Activated CD4-positive, CD25-positive, alpha-beta regulatory T cell treated with anti-CD3 and anti-CD28 coated beads, Interleukin-2, amount 50 U/mL, for 16 hours (primary cell): ENCODE measurements around the gene FBRS.

ENCODE experiments used
- DNase-seq: peaks from one replicate; pipeline ENCODE4 v3.0.0-alpha.2; 2020; ENCODE audit warnings: low read depth, low spot score

The FBRS gene

DNA sequence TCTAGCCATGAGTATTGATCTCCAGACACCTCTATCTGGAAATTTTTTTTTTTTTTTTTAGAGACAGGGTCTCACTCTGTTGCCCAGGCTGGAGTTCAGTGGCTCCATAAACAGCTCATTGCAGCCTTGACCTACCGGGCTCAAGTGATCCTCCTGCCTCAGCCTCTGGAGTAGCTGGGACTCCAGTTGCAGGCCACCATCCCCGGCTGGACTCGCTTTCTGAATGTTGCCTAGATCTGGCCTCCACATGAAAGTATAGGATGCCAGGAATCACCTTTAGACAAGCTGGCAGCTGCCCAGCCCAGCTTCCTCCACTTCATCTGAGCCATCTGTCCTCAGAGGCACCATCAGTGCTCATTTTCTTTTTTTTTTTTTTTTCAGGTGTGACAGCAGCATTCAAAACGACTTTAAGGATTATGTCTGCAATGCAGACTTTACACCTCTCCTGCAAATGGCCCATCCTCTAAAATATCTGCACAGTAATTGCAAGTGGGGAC, 13.8 kb upstream of the FBRS start:
- DNase-seq, result no peak

DNA sequence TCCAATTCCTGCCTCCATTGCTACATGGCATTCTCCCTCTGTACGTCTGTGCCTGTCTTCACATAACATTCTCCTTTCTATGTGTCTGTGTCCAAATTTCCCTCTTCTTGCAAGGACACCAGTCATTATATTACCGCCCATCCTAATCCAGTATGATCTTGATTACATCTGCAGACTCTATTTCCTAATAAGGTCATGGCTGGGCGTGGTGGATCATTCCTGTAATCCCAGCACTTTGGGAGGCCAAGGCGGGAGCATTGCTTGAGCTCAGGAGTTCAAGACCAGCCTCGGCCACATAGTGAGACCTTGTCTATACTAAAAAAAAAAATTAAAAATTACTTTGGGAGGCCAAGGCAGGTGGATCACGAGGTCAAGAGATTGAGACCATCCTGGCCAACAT, 12.5 kb upstream of the FBRS start:
- no peak for DNase-seq

DNA sequence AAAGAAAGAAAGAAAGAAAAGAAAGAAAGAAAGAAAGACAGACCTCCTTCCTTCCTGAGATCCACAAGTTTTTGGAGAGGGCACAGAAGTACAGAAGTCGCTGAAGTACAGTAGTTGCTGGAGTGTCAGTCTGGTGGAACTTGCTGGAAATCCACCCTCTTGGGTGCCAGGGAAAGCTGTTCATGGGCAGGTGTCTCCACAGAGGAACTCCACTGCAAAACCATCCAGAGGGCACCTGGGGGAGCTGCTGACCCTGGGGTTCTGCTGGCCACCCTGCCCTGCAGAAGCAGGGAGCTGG, 11.0 kb upstream of the FBRS start:
- DNase-seq, result no peak

DNA sequence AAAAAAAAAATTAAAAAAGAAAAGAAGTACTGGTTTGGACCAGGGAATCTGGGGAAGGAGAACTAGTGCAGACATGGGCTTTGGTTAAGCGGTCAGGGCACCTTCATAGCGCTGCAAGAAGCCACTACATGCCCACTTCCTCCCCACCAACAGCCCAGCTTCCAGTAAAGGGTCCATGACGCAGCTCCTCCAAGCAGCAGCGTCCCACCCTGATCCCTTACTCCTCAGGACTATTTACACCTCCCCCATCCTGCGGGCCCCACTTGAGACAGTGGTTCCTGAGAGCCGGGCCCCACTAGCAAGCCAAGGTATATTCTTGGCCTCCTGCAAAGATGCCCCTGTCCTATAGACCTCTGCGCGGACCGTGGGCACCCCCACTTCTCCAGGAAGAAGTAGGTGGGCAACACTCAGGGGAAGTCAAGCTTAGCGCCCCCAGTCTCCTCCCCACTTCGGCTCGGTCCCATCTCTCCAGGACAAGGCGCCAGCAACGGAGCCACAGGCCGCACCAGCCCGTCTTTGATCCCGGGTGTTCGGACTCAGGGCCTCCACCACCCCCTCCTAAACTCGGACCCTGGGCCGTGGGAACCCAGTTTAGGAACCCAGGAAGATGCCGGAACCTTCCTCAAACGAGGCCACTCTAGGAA, 8.4 kb upstream of the FBRS start:
- no peak for DNase-seq

DNA sequence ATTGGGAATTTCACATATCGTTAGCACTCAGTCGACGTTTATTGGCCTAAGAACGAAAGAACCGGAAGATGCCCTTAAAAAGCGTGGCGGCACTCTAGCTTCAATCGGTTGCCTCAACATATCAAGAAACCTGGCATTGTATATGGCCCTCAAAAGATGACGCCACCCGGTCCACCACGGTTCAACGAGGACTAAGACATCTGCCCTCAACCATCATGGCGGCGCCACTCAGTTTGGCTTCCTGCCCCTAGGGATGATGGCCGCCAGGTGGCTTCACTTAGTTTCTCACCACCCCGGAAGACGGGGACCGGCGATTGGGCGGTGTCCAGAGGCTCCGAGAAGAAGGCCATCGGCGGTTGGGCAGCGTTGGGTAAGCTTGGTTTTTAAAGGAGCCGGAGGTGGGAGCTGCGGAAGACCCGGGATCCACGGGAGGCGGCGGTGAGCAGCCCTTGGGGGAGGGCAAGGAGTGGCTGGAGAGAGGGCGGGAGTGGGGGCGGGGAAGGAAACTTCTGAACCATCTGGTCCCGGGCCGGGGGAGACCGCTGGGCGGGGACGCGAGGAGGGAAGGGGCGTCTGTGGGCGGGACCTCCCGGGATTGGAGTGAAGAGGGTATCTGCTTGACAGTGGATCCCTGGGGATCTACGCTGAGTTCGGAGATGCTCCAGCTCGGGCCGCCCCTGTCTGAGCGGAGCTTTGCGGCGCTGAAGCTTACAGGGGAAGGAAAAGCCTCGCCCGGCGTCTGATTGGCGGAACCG, 7.7 kb upstream of the FBRS start, which contains the start of gene PRR14:
PRR14 (plus strand) TSS at position 592 of the 755 bp plus-strand sequence. CDS start 686 bp downstream, outside the sequence.
- peak; percentile 99 for DNase-seq

DNA sequence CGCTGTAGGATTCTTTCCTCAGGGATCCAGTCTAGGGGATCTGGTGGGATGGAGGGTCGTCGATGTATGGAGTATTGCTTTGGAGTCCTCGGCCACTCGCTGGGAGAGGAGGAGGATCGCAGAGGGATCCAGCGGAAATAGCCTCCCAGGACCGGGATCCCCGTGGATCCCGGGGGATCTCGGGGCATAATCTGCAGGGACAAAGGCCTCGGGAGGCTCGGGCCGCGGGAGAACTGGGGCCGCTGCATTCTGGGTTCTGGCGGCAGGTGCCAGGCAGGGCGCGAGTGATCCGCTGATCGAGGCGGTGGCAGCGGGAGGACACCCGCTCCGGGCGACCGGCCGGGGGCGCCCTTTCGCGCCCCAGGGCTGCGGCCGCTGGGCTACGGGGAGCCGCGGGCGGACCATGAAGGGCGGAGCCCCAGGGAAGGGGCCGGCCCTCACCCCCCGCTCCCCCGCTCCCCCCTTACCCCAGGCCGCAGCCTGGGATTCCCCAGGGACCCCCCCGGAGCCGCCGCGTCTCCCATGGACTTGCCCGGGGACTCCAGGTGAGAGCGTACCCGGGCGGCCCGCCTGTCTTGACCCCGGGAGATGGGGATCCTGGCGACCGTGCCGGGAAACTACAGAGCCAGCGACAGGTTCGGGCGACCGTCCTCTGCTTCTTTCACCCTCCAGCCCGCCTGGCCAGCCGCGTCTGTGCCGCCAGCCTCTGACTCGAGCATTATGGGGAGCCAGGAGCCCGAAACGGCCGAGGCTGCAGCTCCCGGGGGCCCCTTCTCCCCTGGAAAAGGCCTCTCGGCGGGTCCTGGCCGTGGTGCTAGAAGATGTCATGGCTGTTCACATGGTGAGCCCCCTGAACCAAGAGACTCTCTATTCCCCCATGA, 6.9 kb upstream of the FBRS start:
- DNase-seq, result peak; percentile 55

DNA sequence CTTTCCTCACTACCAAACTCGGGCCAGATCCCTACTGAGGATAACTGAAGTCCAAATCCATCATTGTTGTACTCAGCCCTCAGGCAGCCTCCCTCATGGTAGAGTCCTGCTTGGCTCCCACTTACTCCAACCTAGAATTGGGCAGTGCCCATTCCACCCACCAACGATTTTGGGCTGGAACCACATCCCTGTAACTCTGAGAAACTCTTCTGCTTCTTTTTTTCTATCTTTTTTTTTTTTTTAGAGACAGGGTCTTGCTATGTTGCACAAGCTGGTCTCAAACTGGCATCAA, 6.3 kb upstream of the FBRS start:
- DNase-seq, result no peak

DNA sequence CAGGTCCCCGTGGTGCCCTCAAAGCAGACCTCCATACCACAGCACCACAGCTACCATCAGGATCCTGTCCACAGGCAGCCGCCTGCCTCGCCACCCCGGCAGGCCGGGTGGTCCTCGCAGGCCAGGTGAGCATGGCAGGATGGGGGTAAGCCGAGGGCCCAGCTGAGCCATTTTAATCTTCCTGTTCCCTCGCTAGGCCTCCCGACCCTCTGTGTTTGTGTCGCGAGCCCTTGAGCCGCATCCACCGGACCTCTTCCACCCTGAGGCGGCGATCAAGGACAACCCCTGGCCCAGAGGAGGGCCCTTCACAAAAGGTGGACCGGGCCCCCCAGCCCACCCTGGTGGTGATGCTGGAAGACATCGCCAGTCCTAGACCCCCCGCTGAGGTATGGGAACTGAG, 5.5 kb upstream of the FBRS start:
- DNase-seq, result no peak

DNA sequence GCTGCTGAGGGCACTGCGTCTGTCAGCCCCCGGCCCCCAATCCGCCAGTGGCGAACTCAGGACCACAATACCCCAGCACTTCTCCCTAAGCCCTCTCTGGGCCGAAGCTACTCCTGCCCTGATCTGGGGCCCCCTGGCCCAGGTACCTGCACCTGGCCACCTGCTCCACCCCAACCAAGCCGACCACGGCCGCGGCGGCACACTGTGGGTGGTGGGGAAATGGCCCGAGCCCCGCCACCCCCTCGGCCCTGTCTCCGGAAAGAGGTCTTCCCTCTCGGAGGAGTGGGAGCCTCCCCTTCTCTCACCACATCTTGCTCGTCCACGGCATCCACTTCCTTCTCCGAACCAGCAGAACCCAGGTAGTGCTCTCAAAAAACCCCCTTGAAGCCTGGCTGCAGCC, 3.4 kb upstream of the FBRS start:
- DNase-seq, result no peak

DNA sequence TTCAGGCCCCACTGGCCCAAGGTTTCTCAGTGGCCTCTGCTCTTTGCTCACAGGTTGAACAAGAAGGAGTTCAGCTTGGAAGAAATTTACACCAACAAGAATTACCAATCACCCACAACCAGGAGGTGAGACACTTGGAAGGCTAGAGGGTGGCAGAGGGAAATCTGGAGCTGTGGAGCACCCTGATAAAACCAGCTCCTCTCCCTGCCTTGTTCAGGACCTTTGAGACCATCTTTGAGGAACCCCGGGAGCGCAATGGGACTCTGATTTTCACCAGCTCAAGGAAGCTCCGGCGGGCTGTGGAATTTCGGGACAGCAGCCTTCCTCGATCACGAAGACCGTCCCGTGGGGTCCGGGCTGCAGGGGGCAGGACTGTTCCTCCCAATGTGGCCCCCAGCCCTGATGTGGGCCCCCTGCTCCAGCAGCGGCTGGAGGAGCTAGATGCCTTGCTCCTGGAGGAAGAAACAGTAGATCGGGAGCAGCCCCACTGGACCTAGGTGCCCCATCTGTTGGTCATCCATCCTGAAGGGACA, 2.4 kb upstream of the FBRS start:
- DNase-seq, result no peak

DNA sequence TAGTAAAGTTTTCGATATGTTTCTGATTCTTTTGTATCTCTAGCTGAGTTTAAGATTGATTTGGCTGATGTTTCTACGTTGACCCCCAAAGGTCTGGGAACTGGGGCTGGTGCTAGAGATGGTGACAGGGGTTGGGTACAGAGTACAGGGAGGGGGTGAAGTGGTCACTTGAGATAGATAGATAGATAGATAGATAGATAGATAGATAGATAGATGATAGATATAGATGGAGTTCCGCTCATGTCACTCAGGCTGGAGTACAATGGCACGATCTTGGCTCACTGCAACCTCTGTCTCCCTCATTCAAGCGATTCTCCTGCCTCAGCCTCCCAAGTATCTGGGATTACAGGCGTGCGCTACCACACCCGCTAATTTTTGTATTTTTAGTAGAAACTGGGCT, 1.8 kb upstream of the FBRS start:
- DNase-seq, result no peak

DNA sequence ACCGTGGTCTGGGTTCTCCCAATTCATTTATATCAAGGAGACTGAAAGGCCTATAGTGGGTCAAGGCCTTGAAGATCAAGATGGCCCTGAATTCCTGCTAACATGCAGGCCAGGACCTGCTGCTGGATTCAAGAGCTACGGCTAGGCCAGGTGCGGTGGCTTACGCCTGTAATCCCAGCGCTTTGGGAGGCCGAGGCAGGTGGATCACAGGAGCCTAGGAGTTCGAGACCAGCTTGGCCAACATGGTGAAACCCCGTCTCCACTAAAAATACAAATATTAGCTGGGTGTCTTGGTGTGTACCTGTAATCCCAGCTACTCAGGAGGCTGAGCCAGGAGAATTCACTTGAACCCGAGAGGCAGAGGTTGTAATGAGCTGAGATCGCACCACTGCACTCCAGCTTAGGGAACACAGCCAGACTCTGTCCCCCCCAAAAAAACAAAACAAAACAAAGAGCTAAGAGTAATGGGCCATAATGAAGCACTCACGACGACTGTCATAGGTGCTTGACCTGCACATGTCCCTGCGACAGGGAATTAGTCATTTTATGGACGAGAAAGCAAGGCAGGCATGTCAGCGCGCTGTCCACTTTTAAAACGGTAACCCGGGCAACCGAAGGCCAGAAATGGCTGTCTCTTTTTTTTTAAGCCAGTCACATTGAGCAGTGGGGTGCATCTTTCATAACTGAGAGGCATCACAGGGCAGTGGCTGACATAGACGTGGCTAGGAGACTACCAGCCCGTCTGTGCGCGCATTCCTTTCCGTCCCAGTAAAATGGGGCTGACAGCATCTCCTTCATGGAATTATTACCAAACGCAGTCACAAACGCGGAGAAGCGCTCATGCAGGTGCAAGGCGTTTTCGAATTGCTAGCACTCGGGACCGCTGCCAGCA, 1.0 kb upstream of the FBRS start:
- no peak for DNase-seq

DNA sequence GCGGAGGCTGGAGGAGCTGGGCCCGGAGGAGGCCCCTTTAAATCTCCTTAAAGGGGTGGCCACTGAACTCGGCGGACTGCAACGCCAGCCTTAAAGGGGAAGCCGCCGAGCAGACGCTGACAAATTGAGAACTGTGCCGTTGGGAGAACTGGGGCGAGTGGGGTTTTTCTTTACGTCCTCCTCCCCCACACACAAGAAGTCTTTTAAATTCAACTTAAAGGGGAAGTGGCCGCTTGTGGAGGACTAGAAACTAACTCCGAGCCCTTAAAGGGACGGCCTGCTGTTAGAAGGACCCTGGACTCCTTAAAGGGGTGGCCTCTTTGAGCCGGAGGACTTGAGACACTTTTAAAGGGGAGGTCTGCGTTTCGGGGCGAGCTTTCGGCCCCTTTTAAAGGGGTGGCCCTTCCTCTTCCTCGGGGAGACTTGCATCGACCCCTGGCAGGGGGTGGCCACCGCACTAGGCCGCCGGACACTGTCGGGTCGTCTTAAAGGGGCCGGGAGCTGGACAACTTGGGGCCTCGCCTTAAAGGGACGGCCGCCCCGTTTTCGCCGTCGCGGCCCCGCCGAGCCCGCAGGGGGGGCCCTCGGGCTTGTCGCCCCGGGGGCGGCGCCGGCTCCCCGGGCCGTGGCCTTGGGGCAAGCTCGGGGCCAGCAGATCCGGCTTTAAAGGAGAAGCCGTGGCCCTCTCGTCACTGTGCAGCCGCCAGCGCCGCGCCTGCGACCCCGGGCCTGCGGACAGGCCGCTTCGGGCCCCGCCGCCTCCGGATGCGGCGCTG, 688 bp downstream of the FBRS start:
- DNase-seq, result no peak

DNA sequence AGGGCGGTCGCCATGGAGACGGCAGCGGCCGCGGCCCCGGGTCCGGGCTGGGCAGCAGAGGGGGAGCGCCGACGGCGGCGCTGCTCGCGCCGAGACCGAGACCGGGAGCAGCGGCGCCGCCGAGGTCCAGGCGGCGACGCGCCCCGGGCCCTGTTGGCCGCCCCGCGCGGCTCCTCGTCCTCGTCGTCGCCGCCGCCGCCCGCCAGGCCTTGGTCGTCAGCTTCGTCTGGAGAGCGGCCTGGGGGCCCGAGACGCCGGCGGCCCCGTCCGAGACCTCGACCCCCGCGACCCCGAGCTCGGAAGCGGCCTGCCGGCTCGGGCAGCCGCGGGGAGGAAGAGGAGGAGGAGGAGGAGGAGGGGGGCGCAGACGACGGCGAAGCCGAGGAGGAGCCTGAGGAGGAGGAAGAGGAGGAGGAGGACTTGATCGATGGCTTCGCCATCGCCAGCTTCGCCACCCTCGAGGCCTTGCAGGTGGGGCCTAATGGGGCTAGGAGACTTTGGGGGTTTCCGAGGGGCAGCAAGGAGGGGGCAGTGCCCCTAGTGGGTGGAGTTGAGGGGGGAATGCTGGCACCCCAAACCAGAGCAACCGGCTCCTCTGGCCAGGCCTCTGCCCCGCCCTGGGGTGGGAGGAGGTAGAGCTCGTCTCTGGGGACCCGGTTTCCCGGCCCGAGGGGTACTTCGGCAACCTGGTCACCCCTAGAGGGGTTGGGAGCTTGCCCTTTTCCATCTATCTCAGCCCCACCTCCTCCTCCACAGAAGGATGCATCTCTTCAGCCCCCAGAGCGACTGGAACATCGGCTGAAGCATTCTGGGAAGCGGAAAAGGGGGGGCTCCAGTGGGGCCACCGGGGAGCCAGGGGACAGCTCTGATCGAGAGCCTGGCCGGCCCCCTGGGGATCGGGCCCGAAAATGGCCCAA, 1.5 kb downstream of the FBRS start:
- no peak for DNase-seq

DNA sequence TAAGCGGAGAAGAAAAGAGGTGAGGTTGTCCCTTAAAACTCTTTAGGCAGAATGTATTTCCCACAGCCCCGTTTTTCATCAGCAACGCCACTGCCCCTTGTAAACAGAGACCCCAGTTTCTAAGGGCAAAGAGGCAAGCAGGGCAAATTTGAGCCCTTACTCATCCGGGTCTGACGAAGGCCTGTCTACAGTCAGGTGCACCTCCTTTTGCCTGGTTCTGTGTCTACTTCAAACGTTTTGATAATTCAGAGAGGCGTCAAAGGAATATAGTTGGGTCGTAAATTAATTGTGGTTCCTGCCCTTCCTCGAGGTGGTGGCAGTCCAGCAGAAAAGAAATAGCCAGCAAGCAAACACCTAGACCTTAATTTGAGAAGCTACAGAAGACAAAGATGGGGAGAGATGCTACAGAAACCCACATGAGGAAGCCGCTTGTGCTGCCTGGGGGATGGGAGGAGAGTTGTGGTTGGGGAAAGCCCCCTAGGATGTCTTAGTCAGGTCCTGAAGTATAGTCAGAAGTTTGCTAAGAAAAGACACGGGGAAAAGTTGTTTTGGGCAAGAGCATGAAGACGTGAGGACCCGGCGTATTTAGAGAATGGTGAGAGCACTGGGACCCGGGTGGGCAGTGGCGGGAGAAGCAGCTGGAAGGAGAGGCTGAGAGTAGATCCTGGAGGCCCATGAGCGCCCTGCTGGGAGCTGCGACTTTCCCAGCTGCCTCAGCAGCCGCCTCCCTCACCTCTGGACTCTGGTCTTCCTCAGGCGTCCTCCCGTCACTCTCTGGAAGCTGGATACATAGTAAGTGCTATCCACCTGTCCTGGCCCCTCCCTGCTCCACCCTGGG, 2.4 kb downstream of the FBRS start:
- peak; percentile 61 for DNase-seq

DNA sequence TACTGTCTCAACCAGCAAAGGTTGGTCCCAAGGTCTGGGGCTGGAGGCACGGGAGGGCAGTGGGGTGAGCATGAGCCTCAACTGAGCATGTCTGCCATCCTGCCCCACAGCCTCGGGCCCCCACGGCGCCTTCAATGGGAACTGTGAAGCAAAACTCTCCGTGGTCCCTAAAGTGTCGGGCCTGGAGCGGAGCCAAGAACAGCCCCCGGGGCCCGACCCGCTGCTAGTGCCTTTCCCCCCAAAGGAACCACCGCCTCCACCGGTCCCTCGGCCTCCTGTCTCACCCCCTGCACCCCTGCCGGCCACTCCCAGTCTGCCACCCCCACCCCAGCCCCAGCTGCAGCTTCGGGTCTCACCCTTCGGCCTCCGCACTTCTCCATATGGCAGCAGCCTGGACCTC, 4.2 kb downstream of the FBRS start:
- DNase-seq, result no peak

DNA sequence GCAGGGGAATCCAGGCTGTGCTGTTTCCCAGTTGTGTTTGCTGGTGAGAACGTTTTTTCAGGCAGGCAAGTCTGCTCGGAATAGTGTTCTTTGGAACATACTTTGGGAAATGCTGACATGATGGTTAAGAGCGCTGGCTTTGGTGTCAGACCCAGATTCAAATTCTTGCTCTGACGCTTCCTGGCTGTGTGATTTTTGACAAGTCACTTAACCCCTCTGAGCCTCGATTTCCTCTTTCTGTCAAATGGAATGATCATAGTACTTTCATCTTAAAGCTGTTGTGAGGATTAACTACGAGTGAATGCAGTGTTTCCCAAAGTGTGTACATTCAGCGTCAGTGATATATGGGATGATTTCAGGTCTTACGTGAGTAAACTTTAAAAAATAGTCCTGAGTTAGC, 4.8 kb downstream of the FBRS start:
- no peak for DNase-seq

DNA sequence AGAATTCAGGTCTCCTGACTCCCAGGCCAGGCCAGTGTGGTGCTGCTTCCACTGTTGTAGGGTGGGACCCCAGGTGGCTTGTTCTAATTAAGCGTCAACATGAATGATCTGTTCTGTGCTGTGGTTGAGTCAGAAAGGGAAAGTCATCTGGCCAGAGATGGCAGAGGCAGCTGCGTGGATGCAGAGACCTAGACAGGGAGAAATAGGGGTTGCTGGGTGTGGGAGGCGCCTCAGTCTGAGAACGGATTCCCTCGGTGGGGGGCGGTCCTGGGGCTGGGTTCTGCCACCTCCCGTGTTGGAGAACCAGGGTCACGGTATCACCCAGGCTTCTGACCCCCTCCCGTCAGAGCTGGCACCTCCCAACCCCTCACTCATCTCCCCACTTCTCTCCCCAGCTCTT, 5.6 kb downstream of the FBRS start:
- DNase-seq, result no peak
